ENCODE results near the gene ANXA11.

Gene ANXA11

GRCh38 chr10:80187465-80188409 lies 17.6 kb downstream of the ANXA11 start:
- peak in 1 of 2 donors; percentile 22 for DNase-seq

- DNase-seq, result no peak
These were observed 18.3 kb downstream of the ANXA11 start for GRCh38 chr10:80187060-80187459.

DNA sequence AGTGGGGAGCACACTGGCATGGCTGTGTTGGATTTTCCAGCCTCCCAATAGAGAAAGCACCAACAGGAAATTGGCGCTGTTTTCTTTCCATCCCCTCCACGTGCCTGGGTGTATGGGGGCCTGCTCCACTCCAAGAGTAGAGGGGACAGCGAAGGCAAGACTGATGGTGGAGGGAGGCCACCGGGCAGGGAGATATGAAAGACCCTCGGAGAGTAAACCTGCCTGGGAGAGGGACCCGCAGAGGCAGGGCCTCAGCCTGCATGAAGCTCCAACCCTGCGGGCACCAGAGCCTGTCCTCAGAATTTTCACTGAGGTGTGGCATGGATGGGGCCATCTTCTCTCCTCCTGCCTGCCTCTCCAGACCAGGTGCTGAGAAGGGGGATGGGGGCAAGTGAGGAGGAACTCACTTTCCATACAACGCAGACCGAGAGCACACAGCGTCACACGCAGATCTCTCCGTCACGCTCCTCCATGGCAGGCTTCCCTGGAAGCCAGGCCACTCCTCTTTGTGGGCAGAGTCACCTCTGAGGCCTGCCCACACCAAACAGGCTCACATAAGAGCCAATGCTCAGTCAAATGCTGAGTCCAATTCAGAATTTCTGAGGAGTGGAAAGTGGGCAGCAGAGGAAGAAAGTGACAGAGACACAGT lies 18.8 kb downstream of the ANXA11 start:
- no peak for DNase-seq

DNA sequence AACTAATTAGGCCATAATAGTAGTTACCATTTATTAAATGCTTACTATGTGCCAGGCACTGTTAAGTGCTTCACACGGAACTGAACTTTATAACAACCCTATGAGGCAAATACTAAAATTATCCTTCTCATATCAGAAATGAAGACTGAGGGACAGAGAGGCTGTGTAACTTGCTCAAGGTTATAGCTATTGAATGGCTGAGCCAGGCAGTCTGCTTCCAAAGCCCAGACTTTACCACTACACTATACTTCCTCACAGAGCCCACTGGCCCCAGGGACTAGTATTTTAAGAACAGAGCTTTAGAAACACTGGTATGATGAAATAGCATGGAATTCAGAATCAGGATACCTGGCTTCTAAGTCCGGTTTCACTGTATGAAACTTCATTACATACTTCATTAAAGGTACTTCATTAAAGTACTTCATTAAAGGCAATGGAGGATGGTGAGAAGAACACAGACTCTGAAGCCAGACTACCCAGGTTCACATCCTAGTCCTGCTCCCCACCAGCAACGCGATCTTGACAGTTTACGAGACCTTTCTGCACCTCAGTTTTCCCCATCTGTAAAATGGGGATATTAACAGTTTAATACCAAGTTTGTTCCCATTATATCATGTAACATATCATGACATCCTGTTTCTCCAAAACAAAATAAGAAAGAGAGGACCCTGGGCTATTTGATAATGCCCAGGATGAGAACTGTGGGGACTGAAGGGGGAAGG lies 19.6 kb downstream of the ANXA11 start:
- DNase-seq, result no peak

DNA sequence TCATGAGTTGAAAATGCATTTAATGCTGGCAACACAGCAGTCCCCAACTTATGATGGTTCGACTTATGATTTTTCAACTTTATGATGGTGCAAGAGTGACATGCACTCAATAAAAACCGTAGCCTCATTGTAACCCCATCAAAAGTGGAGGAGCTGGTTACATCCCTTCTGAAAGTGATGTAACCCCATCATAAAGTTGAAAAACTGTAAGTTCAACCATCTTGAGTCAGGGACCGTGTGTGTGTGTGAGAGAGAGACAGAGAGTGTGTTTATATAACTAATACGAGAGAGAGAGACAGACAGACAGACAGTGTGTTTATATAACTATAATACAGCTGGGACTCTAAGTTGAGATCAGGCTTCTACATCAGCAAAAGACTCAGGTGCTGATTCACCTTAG lies 21.0 kb downstream of the ANXA11 start:
- DNase-seq, result no peak

DNA sequence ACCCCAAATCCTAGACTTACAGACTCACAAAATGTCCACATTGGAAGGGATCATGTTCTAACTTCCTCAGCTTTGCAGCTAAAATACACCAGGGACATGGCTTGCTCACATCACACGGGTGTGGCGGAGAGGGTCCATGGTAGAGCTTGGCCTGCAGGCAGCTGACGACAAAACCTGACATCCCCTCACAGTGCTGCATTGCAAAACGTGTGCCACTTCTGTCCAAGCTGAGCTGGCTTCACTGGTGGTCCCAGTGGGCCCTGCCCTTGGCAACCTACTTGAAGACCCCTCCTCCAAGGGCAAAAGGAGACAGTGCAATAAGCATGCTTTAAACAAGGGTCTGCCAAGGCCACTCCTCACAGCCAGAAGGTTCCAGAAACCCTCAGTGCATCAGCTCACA lies 21.9 kb downstream of the ANXA11 start:
- no peak for DNase-seq

DNA sequence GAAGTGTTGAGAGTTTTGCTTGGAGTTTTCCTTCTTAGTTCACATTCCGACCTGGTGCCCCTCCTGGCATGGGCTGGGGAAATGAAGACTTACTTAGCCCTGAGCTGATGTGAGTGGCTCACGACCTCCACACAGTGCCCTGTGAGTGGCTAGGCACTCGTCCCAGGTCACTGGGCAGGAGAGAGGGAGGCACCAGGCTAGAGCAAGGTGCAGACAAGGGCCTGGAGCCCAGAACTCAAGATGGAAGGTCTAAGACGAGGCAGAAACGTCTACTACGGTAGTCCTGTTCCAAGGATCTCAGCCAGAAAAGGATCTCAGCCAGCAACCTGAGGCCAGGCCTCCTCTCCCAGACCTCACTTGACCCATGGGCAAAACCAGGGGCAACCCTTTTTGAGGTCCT lies 22.4 kb downstream of the ANXA11 start:
- no peak for DNase-seq

- no peak for DNase-seq
These were observed 27.3 kb downstream of the ANXA11 start for GRCh38 chr10:80177781-80178636.

GRCh38 chr10:80176526-80176925 lies 28.8 kb downstream of the ANXA11 start:
- DNase-seq, result no peak

DNA sequence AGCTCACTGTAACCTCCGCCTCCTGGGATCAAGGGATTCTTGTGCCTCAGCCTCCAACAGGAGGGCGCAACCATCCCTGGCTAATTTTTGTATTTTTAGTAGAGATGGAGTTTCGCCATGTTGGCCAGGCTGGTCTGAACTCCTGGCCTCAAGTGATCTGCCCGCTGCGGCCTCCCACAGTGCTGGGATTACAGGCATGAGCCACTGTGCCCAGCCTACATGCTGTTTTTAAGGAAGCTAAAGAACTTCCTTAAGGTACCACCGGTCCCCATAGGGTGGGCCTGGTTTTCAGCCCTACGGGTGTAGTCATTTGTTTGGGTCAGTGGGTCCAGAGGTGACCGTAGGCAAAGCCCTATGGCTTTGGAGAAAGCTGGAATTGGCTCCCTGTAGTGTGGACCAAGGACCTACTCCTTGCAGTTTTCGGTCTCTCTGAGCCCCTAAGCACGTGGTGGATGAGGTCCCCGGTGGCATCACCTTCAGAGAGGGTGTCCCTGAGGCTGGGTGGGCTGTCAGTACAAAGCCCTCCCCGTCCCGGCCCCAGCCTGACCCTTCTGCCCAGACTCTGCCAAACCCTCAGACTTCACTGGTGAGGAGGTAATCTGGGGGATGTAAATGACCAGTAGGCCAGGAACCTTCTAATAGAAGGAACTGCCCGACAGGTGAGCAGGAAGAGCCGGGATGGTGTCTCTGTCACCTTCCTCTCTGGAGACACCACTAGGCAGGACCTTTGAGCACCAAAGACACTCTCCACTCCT lies 30.5 kb downstream of the ANXA11 start:
- no peak for DNase-seq

DNA sequence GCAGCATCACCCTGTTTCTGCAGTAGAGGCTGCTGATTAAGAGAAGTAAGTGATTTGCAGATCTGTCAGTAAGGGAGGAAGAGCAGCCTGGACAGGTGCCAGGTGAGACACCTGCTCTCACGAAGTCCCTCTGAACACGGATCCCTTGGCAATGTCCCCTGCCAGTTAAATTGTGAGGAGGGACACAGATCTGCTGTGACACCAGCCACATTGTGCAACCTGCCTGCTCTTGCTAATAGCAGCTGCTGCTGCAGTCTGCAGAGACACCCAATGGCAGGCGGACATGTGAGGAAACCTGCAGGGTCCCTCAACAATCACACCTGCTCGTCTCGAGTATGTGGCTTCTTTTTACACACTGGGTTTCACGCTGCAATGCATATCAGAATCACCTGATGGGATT lies 31.9 kb downstream of the ANXA11 start:
- no peak for DNase-seq

DNA sequence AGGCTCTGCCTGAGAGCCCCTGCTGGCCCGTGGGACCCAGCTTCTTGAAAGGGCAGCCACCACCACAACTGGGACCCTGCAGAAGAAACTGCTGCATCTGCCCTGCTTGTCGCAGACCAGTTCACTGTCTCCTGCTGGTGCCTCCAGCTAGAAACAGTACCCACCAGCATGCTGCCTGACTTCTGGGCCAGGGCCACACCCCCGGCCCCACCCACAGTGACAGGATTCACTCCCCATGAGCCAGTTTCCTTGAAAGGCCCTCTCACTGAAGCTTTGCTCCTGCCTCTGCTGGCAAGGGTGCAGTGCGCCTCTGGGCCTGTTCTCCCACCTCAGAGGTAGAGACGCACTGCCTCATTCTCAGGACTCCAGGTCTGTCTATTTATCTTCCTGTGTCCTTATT lies 32.4 kb downstream of the ANXA11 start:
- DNase-seq, result no peak

DNA sequence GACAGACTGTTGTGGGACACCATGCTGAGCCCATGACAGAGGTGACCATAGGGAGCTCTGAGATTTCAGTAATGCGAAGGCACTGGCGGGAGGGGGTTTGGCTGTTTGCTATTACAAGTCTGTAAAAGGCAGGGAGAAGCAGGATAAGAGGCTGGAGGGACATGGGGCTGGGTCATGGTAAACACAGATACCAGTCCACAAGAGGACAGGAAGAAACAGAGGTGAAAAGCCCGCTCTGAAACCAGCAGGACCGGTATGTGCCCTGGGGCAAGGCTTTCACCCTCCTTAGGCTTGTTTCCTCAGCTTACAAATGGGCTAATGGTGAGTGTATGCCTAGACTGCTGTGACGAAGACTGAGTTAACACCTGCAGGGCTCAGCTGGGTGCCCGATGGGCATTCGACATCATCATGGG lies 34.1 kb downstream of the ANXA11 start:
- no peak for DNase-seq

- no peak for DNase-seq
These were observed 34.7 kb downstream of the ANXA11 start for GRCh38 chr10:80170641-80171040.

DNA sequence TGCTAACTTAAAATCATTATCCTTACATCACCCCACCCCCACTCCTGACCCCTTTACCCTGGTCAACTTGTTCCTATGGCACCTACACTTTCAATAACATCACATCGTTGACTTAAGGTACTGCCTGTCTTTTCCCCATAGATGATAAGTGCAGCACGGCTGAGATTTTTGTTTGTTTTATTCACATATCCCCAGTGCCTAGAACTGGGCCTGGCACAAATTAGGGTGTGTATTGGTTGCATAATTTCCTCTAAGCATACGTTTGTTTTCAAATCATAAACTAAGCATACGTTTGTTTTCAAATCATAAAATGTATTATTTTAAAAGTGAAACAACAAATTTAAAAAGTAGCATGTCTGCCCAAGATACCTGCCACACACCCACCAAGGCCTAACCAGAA lies 35.3 kb downstream of the ANXA11 start:
- DNase-seq, result no peak

DNA sequence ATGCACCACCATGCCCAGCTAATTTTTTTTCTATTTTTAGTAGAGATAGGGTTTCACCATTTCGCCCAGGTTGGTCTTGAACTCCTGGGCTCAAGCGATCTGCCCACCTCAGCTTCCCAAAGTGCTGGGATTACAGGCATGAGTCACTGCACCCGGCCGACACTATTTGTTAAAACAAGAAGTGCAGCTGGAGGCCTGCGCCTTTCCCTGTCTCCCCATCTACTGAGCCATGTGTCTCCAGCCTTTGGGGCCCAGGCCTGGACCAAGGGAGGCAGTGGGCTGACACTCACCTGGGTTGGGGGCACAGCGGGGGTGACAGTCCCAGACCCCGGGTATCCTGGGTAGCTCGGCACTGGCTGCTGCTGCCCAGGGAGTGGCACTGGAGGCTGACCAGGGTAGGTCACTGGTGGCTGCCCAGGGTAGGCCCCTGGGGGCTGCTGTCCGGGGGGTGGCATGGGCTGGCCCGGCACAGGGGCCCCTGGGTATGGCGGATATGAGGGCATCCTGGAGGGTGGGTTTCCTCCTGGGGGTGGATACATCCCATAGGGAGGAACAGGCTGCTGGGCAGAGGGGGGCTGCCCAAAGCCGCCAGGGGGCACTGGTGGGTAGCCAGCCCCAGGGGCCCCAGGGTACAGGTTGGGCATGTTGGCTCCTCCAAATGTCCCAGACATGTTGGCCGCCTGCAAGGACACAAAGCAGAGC lies 36.5 kb downstream of the ANXA11 start:
- no peak for DNase-seq

DNA sequence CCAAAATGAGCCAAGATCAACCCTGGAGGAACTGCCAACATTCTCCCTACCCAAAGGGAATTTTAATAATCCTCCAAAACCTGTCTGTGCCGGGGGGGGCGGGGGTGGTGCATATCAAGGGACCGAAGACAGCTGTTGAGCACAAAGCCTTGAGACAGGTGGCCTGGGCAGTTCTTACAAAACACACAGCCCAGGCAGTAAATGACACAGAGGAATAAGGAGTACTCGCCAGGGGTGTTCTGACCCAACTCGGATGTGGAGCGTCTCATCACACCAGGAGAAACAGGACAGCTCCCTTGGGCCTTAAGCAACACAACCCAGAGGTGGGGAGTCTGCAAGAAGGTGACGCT lies 37.2 kb downstream of the ANXA11 start:
- DNase-seq, result peak in 1 of 2 donors; percentile 22

DNA sequence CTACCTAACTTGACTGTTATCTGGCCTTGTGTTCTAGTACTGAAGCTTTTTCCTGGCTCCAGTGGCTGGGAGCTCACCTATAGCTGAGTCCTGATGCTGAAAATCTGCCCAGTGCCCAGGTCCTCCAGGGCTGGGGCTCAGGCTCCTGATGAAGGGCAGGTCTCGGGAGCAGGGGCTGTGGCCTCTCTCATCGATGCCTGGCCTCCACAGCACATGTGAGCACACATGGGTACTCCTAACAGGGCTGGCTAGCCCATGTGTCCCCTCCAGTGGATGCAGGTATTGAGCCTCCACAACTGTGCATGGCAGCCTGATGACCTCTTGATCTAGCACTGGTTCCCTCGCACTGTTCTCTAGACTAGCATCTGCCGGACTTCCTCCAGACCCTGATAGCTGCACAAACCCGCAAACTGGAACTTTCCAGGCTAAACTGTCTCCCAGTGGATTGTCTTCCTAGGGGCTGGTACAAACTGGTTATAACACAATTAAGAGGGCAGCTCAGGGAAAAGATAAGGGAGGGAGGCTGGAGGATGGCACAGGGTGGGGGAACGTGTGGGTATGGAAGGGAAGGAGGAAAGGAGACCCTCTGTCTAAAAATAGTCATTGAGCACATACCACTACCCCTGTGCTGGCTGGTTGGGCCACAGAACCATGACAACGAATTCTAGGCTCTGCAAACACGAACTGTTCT lies 37.7 kb downstream of the ANXA11 start:
- no peak for DNase-seq

DNA sequence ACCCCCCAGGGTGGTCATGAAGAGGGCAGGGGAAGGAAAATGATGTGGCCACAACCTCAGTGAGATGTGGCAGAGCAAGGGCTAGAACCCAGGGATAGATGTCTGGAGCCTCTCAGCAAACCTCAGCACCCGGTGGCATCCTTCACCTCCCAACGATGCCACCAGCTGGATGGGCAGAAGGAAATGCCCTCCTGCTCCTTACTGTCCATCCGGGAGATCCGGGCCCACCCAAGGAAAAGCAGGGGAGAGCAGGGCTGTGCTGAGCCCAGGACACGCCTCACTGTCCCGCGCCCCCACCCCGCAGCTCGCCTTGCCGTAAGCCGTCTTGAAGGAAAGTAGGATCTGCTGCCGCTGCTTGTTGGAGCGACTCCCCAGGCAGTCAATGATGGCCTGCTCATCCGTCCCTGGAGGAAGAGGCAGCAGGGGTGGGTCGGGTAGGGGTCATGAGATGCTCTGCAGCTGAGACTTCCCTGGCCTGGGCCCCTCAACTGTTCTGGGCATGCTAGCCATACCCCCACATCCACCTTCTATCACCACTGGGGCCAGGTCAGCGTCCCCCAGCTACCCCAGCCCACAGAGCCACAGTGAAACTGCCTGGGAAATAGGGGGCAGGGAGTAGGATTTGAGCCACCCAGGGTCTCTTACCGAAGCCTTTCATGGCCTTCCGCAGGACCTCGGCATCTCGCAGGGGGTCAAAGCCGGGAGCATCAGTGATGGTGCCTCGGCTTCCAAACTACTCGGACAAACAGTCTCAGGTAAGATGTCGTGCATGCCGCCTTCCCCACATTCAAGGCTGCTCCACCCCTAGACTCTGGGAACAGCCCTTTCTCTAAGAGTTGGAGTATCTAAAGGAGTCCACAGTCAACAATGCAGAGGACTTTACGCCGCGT lies 38.5 kb downstream of the ANXA11 start:
- DNase-seq, result no peak

DNA sequence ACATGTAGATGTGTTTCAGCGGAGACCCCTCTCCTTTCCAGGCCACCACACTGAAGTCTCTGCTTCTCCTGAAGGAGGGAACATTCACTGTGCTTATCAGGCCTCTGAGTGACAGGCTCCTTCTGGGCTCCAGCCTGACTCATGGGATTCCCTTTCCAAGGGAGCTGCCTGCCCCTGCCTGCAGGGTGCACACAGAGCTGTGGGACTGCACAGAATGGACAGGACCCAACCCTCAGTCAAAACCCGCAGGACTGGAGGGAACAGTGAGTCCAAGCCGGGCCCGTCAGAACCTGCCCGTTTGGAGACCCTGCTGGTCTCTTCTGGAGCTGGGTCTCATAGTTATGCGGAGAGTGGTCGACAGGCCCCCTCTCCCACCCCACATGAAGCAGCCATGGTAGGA lies 40.2 kb downstream of the ANXA11 start:
- no peak for DNase-seq

Data from hippocampal formation (tissue), 2 donors.